PC-3 (cell line): ENCODE results near the gene NDUFB10. TPM values are rescaled to one million over a fixed set of nuclear protein-coding genes. Genes with fewer than 3 reads are reported as not detected.

Experiments
- ATAC-seq: fragments of 200-7000 bp; cut with Tn5 transposase; 2 replicates; pipeline ENCODE4 v1.9.1; 2020; ENCODE audit warnings: mild to moderate bottlenecking, moderate library complexity
- BruUV-seq: library from RNA; stranded (reverse); fragments of 400-500 nt; replicated peaks from 2 replicates; lab custom pipeline; 2021; lab: Mats Ljungman, UMichigan
- CTCF ChIA-PET: fragments of 300-600 bp; sonication (Branson Sonifier 250); formaldehyde crosslinking; loops from one replicate; lab custom pipeline; 2022; ENCODE audit warnings: antibody characterized with exemption; lab: Charles Lee
- POLR2A ChIA-PET: fragments of 300-600 bp; sonication (Branson Sonifier 250); formaldehyde crosslinking; loops from one replicate; lab custom pipeline; 2022; ENCODE audit warnings: antibody characterized with exemption; ENCODE audit not compliant: unreplicated experiment; lab: Charles Lee
- DNase-seq: peaks from one replicate; pipeline ENCODE4 v3.0.0-alpha.2; 2015
- H2AFZ ChIP-seq: fragments of 300-600 bp; sonication (generic); 2 replicates; pipeline ENCODE4 v1.6.0; 2016; ENCODE audit warnings: antibody characterized with exemption, low read length
- H3F3A ChIP-seq: fragments of 300-600 bp; sonication (generic); one replicate; pipeline ENCODE4 v1.6.0; 2017; ENCODE audit warnings: antibody characterized with exemption, low read length, control low read depth, mild to moderate bottlenecking; ENCODE audit not compliant: unreplicated experiment
- H3K27ac ChIP-seq: fragments of 300-600 bp; sonication (generic); 2 replicates; pipeline ENCODE4 v1.5.1; 2016; ENCODE audit warnings: mild to moderate bottlenecking, low read length
- H3K27me3 ChIP-seq: fragments of 300-600 bp; sonication (generic); 2 replicates; pipeline ENCODE4 v1.6.1; 2016; ENCODE audit warnings: low read length, mixed read lengths
- H3K36me3 ChIP-seq: fragments of 300-600 bp; sonication (generic); 2 replicates; pipeline ENCODE4 v1.6.1; 2016; ENCODE audit warnings: low read depth, mixed run types, low read length, mixed read lengths
- H3K4me1 ChIP-seq: fragments of 300-600 bp; sonication (generic); 2 replicates; pipeline ENCODE4 v1.5.1; 2016; ENCODE audit warnings: low read length; ENCODE audit not compliant: insufficient read depth
- H3K4me2 ChIP-seq: fragments of 300-600 bp; sonication (generic); 2 replicates; pipeline ENCODE4 v1.6.0; 2016; ENCODE audit warnings: low read length
- H3K4me3 ChIP-seq: fragments of 300-600 bp; sonication (generic); 2 replicates; pipeline ENCODE4 v1.5.1; 2016; ENCODE audit warnings: mild to moderate bottlenecking, low read length, mixed read lengths
- H3K79me2 ChIP-seq: fragments of 300-600 bp; sonication (generic); 2 replicates; pipeline ENCODE4 v1.6.1; 2017; ENCODE audit warnings: low read length, mixed read lengths
- H3K9ac ChIP-seq: fragments of 300-600 bp; sonication (generic); 2 replicates; pipeline ENCODE4 v1.6.0; 2016; ENCODE audit warnings: mild to moderate bottlenecking, low read length
- H3K9me2 ChIP-seq: fragments of 300-600 bp; sonication (generic); replicated peaks from 2 replicates; pipeline ENCODE4 v1.6.1; 2016; ENCODE audit warnings: mixed run types, low read length, mixed read lengths
- H3K9me3 ChIP-seq: fragments of 300-600 bp; sonication (generic); 2 replicates; pipeline ENCODE4 v1.6.1; 2016; ENCODE audit warnings: low read length, mixed read lengths
- H4K20me1 ChIP-seq: fragments of 300-600 bp; sonication (generic); 2 replicates; pipeline ENCODE4 v1.6.1; 2016; ENCODE audit warnings: low read length, mixed read lengths
- EZH2 ChIP-seq: fragments of 300-600 bp; sonication (generic); IDR thresholded peaks from one replicate; pipeline ENCODE4 v1.6.1; 2017; ENCODE audit warnings: antibody characterized with exemption, mild to moderate bottlenecking, low read length; ENCODE audit not compliant: unreplicated experiment
- EZH2phosphoT487 ChIP-seq: fragments of 300-600 bp; sonication (generic); IDR thresholded peaks from 2 replicates; pipeline ENCODE4 v1.6.1; 2018; ENCODE audit warnings: mild to moderate bottlenecking, antibody characterized with exemption, low read length, borderline replicate concordance
- intact Hi-C: fragments of 100-400 bp; cut with micrococcal nuclease; formaldehyde crosslinking; loops from 2 replicates; pipeline ENCODE4 v1.9.0; 2023
- total RNA-seq: library from RNA; depleted of rRNA; stranded (reverse); fragments of >200 nt; gene quantifications from 2 replicates; pipeline ENCODE4 v1.2.3, GENCODE V29; 2014
- TF ChIP-seq, protein P1 (sequence below): fragments of 300-600 bp; sonication (generic); conservative IDR thresholded peaks from 2 replicates; pipeline ENCODE4 v1.5.1; 2017; ENCODE audit warnings: antibody characterized with exemption, low read depth, mild to moderate bottlenecking, low read length

Gene NDUFB10
- total RNA-seq, 1 experiment from 2014 or later: 530 TPM

DNA sequence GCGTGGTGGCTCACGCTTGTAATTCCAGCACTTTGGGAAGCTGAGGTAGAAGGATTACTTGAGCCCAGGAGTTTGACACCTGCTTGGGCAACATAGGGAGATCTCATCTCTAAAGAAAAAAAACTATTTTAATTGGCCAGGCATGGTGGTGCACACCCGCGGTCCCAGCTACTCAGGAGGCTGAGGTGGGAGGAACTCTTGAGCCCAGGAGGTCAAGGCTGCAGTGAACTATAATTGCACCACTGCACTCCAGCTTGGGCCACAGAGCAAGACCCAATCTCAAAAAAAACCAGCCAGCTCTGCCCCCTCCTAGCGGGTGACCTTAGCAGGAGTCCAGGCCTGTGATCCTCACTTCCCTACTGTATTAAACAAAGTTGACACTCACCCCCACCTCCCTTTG is 35.2 kb upstream of the NDUFB10 start:
- intact Hi-C loops: no loop called here
- CTCF ChIA-PET: no interaction called here
- no TSS peak for BruUV-seq
- H3K27me3 ChIP-seq: peaks cover 17% of the 10 kb centered on the region
- no peaks in the 10 kb centered on the region for H4K20me1 ChIP-seq
- DNase-seq: no peak
- no peaks in the 10 kb centered on the region for H3F3A ChIP-seq
- H3K36me3 ChIP-seq: no peaks in the 10 kb centered on the region
- no peaks in the 10 kb centered on the region for H3K79me2 ChIP-seq
- no peak overlapping the region for H3K9ac ChIP-seq
- no peak overlapping the region for H3K4me3 ChIP-seq
- POLR2A ChIA-PET: no interaction called here
- no peaks in the 10 kb centered on the region for H3K9me3 ChIP-seq
- no peak overlapping the region for H2AFZ ChIP-seq
- no peaks in the 10 kb centered on the region for H3K9me2 ChIP-seq
- H3K4me1 ChIP-seq: peaks cover 6% of the 10 kb centered on the region; the same call in 1 of the 2 replicates
- H3K27ac ChIP-seq: no peak overlapping the region
- ATAC-seq: no peak
- no peak overlapping the region for H3K4me2 ChIP-seq
- TF ChIP-seq EZH2: no peak
- TF ChIP-seq EZH2phosphoT487: no peak
- TF ChIP-seq, protein P1, sequence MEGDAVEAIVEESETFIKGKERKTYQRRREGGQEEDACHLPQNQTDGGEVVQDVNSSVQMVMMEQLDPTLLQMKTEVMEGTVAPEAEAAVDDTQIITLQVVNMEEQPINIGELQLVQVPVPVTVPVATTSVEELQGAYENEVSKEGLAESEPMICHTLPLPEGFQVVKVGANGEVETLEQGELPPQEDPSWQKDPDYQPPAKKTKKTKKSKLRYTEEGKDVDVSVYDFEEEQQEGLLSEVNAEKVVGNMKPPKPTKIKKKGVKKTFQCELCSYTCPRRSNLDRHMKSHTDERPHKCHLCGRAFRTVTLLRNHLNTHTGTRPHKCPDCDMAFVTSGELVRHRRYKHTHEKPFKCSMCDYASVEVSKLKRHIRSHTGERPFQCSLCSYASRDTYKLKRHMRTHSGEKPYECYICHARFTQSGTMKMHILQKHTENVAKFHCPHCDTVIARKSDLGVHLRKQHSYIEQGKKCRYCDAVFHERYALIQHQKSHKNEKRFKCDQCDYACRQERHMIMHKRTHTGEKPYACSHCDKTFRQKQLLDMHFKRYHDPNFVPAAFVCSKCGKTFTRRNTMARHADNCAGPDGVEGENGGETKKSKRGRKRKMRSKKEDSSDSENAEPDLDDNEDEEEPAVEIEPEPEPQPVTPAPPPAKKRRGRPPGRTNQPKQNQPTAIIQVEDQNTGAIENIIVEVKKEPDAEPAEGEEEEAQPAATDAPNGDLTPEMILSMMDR: no peak

DNA sequence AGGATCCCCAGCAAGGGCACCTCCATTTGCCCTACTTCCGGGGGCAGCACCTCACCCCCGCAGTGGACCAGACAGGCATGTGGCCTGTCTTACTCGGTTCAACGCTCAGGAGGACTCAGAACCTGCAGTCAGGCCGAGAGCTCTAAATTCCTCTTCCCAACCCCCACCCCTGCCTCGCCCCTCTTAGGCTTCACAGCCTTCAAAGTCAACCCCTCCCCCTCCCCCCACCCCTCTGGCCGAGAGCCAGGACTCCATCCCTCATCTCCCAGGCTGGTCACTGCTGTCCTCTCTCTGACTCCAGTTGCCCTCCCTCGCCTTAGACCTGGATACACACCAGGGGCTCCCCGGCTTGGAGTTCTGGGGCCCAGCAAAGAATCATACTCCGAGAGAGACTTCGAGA is 33.1 kb upstream of the NDUFB10 start:
- no TSS peak for BruUV-seq
- Histone ChIP-seq H3K4me2 (no peak overlapping the region), H2AFZ (no peak overlapping the region), H3K9ac (no peak overlapping the region), H3K27ac (no peak overlapping the region), H3K9me3 (no peaks in the 10 kb centered on the region), H4K20me1 (no peaks in the 10 kb centered on the region), H3K9me2 (no peaks in the 10 kb centered on the region), H3K36me3 (no peaks in the 10 kb centered on the region), H3F3A (no peaks in the 10 kb centered on the region), H3K79me2 (no peaks in the 10 kb centered on the region), H3K4me1 (peaks cover 6% of the 10 kb centered on the region; the same call in 1 of the 2 replicates), H3K4me3 (no peak overlapping the region), H3K27me3 (no peaks in the 10 kb centered on the region)
- ATAC-seq: no peak
- TF ChIP-seq EZH2 (no peak), EZH2phosphoT487 (no peak)
- TF ChIP-seq, protein P1: no peak
- intact Hi-C loops: no loop called here
- no peak for DNase-seq
- CTCF ChIA-PET: no interaction called here
- POLR2A ChIA-PET: interaction anchor here (0.7 kb wide), 1 partner anchor 28 kb away, joined by 5 read pairs; no protein-coding TSS in a partner anchor

GRCh38 chr16:1929105-1929504 is 30.2 kb upstream of the NDUFB10 start:
- POLR2A ChIA-PET: no interaction called here
- Histone ChIP-seq H3K4me3 (peak overlapping the region; percentile 64), H4K20me1 (no peaks in the 10 kb centered on the region), H3K79me2 (no peaks in the 10 kb centered on the region), H3K9me3 (no peaks in the 10 kb centered on the region), H3K4me1 (no peaks in the 10 kb centered on the region), H3K27me3 (no peaks in the 10 kb centered on the region), H3K27ac (no peak overlapping the region), H2AFZ (peak overlapping the region; percentile 73), H3K36me3 (no peaks in the 10 kb centered on the region), H3K4me2 (peak overlapping the region; percentile 79), H3K9ac (peak overlapping the region; percentile 66), H3K9me2 (no peaks in the 10 kb centered on the region), H3F3A (no peaks in the 10 kb centered on the region)
- no TSS peak for BruUV-seq
- ATAC-seq: peak; percentile 22; the same call in 1 of the 2 replicates
- CTCF ChIA-PET: no interaction called here
- TF ChIP-seq EZH2 (no peak), EZH2phosphoT487 (no peak)
- TF ChIP-seq, protein P1: no peak
- intact Hi-C loops: loop anchor here (2.0 kb wide), 1 partner anchor 66 kb away; no protein-coding TSS in a partner anchor
- no peak for DNase-seq
